Rectal smooth muscle tissue (tissue), 1 donor: ENCODE data around the gene FNIP2.
"Not testable (repeated sequence)": the region's sequence is repeated elsewhere in the genome, so short reads cannot be mapped to it uniquely, and the experiment has no call there.

Experiments used
- H3K27ac ChIP-seq: one replicate; pipeline ENCODE4 v1.7.0; 2013; ENCODE audit warnings: low read depth, low read length, inconsistent platforms
- H3K27me3 ChIP-seq: one replicate; pipeline ENCODE4 v1.7.0; 2013; ENCODE audit warnings: low read length; ENCODE audit not compliant: control insufficient read depth, insufficient read depth
- H3K36me3 ChIP-seq: one replicate; pipeline ENCODE4 v1.7.0; 2013; ENCODE audit warnings: low read length; ENCODE audit not compliant: control insufficient read depth, insufficient read depth
- H3K4me1 ChIP-seq: one replicate; pipeline ENCODE4 v1.7.0; 2013; ENCODE audit warnings: low read length; ENCODE audit not compliant: control insufficient read depth, insufficient read depth
- H3K4me3 ChIP-seq: one replicate; pipeline ENCODE4 v1.7.0; 2013; ENCODE audit warnings: low read length
- H3K9ac ChIP-seq: one replicate; pipeline ENCODE4 v1.7.0; 2013; ENCODE audit warnings: low read length

Gene FNIP2

GRCh38 chr4:158786121-158786601 lies 17.3 kb downstream of the FNIP2 start:
- H3K36me3 ChIP-seq, result no peaks in the 10 kb centered on the region
- no peak overlapping the region for H3K4me3 ChIP-seq
- H3K9ac ChIP-seq, result no peak overlapping the region
- H3K27ac ChIP-seq, result peak overlapping the region; percentile 33
- H3K4me1 ChIP-seq, result peaks cover 27% of the 10 kb centered on the region
- no peaks in the 10 kb centered on the region for H3K27me3 ChIP-seq

DNA sequence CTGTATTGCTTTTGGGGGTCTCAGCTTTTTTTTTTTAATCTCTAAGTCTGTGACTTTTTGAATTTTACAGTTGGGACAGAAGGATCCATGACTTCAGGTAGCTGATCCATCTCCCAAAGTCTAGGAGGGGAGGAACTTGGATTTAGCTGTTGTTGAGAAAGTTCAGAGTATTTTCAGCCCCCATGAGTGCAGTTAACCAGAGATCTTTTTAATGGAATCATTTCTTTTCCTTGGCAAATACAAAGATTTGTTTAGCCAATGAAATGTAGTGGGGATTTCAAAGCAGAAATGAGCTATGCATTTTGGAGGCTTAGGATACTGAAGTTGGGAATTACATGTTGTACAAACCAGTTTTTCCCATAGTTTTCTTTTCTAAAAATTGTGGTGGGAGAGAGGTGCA lies 18.1 kb downstream of the FNIP2 start:
- H3K4me1 ChIP-seq, result peaks cover 25% of the 10 kb centered on the region
- no peak overlapping the region for H3K27ac ChIP-seq
- H3K9ac ChIP-seq, result no peak overlapping the region

DNA sequence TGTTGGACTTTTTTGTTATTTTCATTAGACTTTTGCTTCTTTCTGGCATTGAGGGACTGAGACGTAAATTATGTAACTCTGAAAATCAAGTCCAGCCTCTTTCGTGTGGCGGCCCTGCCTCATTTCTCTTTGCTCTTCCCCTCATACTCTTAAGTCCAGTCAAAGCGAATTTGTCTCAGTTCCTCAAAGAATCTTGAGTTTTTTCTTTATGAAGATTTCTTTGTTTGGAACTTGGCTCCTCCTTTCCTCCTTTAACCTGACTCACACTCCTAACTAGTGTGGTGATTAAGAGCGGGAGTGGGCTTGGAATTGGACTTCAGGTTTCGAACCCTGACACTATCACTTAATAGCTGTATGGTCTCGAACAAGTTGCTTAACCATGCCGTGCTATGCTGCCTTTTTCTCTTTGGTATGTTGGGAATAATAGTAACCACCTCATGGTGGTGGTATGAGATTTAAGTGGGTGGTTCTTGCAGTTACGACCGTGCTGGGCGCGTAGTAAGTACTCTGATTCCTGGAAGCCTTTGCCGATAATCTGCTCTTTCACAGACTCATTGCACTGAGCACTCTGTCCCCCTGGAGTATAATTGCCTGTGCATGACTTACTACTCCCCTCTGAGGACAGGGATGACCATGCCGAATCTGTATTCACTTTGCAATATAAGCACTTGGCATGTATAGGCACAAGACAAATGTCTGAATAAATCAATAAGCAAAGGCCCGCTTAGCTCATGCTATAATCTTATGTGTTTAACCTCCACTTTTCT lies 19.1 kb downstream of the FNIP2 start:
- no peak overlapping the region for H3K27ac ChIP-seq
- no peak overlapping the region for H3K4me3 ChIP-seq
- peaks cover 20% of the 10 kb centered on the region for H3K4me1 ChIP-seq
- H3K27me3 ChIP-seq, result no peaks in the 10 kb centered on the region
- no peak overlapping the region for H3K9ac ChIP-seq
- no peaks in the 10 kb centered on the region for H3K36me3 ChIP-seq

More for the DNA sequence above, 18.1 kb downstream of the FNIP2 start:
- no peak overlapping the region for H3K4me3 ChIP-seq
- H3K27me3 ChIP-seq, result no peaks in the 10 kb centered on the region
- no peaks in the 10 kb centered on the region for H3K36me3 ChIP-seq

DNA sequence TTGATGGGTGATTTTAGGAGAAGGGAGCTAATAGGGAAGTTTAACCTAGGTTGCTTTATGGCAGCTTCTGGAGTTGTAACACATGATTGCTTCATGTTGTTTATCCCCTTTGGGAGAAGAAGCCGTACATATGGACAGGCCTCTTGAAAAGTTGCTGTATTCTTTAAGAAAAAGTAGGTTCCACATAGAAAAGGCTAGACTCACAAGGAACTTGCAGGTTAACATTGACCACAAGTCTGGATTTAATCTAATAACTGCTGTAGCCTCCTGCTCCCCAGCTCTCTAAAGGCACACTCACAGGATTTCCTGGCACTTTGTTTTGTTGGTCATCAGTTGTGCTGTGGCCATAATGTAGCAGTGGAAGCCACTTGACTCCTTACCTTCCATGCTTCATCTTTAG lies 19.7 kb downstream of the FNIP2 start:
- no peak overlapping the region for H3K9ac ChIP-seq
- no peak overlapping the region for H3K27ac ChIP-seq
- H3K4me3 ChIP-seq, result no peak overlapping the region
- no peaks in the 10 kb centered on the region for H3K36me3 ChIP-seq
- H3K4me1 ChIP-seq, result peaks cover 14% of the 10 kb centered on the region
- no peaks in the 10 kb centered on the region for H3K27me3 ChIP-seq

- Histone ChIP-seq H3K4me1 (peaks cover 12% of the 10 kb centered on the region), H3K4me3 (no peak overlapping the region), H3K27me3 (no peaks in the 10 kb centered on the region), H3K36me3 (no peaks in the 10 kb centered on the region), H3K9ac (no peak overlapping the region), H3K27ac (no peak overlapping the region)
These were observed 21.0 kb downstream of the FNIP2 start for GRCh38 chr4:158789853-158790252.

DNA sequence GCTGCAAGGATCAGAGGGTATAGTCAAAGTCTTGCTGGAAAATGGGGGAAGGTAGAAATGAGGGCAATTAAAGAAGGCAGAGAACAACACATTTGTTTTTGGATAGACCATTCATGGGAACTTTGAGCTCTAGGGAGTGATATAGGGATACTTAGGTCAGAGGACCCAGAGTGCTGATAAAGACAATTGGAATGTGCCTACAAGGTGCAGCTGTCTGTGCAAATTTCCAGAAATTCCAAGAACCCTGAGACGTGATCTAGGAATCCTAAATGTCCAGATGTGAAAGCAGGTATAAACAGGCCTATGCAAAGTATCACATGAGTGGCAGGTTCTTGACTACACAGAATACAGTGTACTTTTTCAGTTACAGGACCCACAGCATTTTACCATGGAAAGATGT lies 24.2 kb downstream of the FNIP2 start:
- Histone ChIP-seq H3K27ac (no peak overlapping the region), H3K9ac (no peak overlapping the region), H3K4me1 (peaks cover 3% of the 10 kb centered on the region)

DNA sequence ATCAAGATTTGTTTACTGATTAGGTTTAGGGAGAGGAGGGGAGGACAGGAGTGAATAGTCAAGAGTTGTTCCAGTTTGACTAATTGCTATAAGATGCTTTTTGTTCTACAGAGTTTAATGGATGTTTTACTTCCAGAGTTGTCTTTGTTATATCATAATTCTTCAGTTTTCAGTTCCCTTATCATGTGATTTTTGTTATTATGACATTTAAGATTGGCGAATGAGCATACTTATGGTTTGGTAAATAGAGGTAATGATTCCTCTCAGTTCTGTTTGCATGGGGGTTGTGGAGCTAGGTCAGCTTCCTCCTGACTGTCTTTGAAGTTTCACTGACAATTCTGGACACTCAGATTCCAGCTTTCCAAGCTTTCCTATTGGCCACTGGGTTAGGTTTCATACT lies 24.6 kb downstream of the FNIP2 start:
- H3K4me1 ChIP-seq, H3K27ac ChIP-seq, H3K9ac ChIP-seq, H3K27me3 ChIP-seq, H3K36me3 ChIP-seq, H3K4me3 ChIP-seq: not testable (repeated sequence)

More for the DNA sequence above, 24.2 kb downstream of the FNIP2 start:
- no peaks in the 10 kb centered on the region for H3K36me3 ChIP-seq
- no peaks in the 10 kb centered on the region for H3K27me3 ChIP-seq
- H3K4me3 ChIP-seq, result no peak overlapping the region

- Histone ChIP-seq H3K36me3 (no peaks in the 10 kb centered on the region), H3K4me3 (no peak overlapping the region), H3K4me1 (peaks cover 4% of the 10 kb centered on the region), H3K27ac (no peak overlapping the region), H3K9ac (no peak overlapping the region), H3K27me3 (no peaks in the 10 kb centered on the region)
These were observed 27.7 kb downstream of the FNIP2 start for GRCh38 chr4:158796370-158797140.

- H3K4me3 ChIP-seq, result no peak overlapping the region
- no peaks in the 10 kb centered on the region for H3K27me3 ChIP-seq
- H3K27ac ChIP-seq, result no peak overlapping the region
- no peaks in the 10 kb centered on the region for H3K36me3 ChIP-seq
- H3K9ac ChIP-seq, result no peak overlapping the region
- peaks cover 4% of the 10 kb centered on the region for H3K4me1 ChIP-seq
These were observed 29.2 kb downstream of the FNIP2 start for GRCh38 chr4:158798062-158798461.

GRCh38 chr4:158799013-158799770 lies 30.4 kb downstream of the FNIP2 start:
- peaks cover 4% of the 10 kb centered on the region for H3K4me1 ChIP-seq
- H3K36me3 ChIP-seq, result no peaks in the 10 kb centered on the region
- H3K4me3 ChIP-seq, result no peak overlapping the region
- H3K9ac ChIP-seq, result no peak overlapping the region
- no peaks in the 10 kb centered on the region for H3K27me3 ChIP-seq
- no peak overlapping the region for H3K27ac ChIP-seq

DNA sequence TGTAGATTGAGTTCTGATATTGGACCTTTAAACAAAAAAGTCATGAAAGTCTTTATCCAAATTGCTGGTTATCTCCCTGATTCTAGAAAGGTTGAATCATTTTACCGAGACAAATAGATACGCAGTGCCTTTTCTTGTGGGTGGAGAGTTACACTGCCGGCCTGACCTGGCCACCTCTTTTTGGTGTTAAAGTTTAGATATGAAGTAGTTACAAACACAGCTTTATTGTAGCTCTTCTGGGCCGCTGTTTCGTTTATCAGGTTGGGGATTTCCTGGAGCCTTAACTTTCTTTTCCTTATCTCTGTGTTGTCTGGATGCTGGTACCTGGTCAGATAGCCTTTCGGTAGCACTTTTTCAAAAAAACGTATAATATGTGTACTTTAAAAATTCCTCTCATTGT lies 31.0 kb downstream of the FNIP2 start:
- Histone ChIP-seq H3K27ac (no peak overlapping the region), H3K36me3 (no peaks in the 10 kb centered on the region), H3K27me3 (no peaks in the 10 kb centered on the region), H3K9ac (no peak overlapping the region), H3K4me1 (peaks cover 4% of the 10 kb centered on the region), H3K4me3 (no peak overlapping the region)

DNA sequence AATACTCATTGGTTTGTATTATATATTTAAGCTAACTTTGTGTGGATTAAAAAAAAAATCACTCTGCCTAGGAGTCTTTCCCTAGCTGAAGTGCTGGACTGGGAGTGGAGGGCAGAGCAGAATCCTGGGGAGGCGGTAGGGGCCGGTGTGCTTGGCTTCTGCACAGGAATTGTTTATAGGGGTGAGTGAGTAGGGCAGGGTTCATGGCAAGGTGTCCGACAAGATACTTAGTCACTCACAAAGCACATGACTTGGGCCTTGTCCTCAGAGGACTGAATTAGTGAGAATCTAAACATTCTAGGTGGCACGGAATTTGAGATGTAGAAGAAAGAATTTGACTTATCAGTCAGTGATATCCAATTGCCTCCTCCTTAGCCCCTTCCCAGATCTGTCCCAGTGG lies 32.2 kb downstream of the FNIP2 start:
- H3K9ac ChIP-seq, result no peak overlapping the region
- no peaks in the 10 kb centered on the region for H3K36me3 ChIP-seq
- H3K4me3 ChIP-seq, result no peak overlapping the region
- no peak overlapping the region for H3K27ac ChIP-seq
- no peaks in the 10 kb centered on the region for H3K27me3 ChIP-seq
- peaks cover 10% of the 10 kb centered on the region for H3K4me1 ChIP-seq
